Measurements from ENCODE around the gene ALG13.
"Not testable (repeated sequence)": the region's sequence is repeated elsewhere in the genome, so short reads cannot be mapped to it uniquely, and the experiment has no call there.

ALG13 gene

GRCh38 chrX:111680988-111681779 is at the start of gene ALG13:
Gene ALG13 (plus strand): TSS chrX:111681170. CDS start chrX:111681219, 49 bp downstream.
- DNase-seq: peak; percentile 91

- DNase-seq: peak; percentile 1
These were observed 45.9 kb upstream of the ALG13 start for GRCh38 chrX:111634823-111635729.

GRCh38 chrX:111641969-111642368 is 39.0 kb upstream of the ALG13 start:
- no peak for DNase-seq

DNA sequence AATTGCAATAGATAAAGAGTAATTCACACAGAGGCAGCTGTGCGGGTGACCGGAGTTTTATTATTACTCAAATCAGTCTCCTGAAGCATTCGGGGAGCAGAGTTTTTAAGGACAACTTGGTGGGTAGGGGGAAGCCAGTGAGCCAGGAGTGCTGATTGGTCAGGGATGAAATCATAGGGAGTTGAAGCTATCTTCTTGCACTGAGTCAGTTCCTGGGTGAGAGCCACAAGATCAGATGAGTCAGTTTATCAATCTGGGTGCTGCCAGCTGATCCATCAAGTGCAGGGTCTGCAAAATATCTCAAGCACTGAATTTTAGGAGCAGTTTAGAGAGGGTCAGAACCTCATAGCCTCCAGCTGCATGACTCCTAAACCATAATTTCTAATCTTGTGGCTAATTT is 35.8 kb upstream of the ALG13 start:
- DNase-seq: not testable (repeated sequence)

- DNase-seq: no peak
These were observed 35.4 kb upstream of the ALG13 start for GRCh38 chrX:111645607-111646006.

DNA sequence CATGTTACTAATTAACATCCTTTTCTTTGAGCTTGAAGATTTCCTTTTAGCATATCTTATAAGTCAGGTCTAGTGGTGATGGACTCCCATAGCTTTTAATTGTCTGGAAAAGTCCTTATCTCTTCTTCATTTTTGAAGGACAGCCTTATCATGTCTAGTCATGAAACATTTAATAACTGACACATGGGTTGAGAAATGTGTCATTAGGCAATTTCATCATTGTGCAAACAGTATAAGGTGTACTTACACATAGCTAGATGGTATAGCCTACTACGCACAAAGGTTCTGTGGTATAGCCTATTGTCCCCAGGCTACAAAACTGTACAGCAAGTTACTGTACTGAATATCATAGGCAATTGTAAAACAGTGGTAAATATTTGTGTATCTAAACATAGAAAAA is 34.5 kb upstream of the ALG13 start:
- no peak for DNase-seq

DNA sequence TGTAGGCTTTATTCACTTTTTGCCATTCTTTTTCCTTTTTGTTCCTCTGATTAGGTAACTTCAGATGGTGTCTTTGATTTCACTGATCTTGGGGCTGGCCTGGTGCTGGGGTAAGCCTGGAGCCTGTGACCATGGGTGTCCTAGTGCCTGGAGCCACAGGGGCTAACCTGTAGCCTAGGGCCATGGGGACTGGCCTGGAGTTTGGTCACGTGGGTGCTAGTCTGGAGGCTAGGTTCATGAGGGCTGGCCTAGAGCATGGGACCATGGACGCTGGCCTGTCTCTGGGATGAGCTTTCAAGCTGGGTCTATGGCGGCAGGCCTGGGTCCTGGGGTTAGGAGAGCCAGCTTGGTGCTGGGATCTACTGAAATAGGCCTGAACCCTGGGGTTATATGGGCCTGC is 32.2 kb upstream of the ALG13 start:
- no peak for DNase-seq

DNA sequence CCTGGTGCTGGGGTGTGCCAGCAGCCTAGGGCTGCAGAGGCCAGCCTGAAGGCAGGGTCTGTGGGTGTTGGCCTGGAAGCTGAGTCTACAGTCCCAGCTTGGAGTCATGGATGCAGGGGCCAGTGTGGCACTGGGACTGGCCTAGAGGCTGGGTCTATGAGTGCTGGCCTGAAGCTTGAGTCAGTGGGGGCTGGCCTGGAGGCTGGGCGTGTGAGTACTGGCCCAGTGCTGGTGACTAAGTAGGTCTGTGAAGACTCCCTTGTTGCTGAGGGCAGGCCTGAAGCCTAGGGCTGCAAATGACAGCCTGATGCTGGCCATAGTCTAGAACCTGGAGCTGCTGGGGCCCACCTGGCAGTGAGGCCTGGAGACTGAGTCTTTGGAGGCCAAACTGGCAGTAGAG is 31.3 kb upstream of the ALG13 start:
- no peak for DNase-seq

DNA sequence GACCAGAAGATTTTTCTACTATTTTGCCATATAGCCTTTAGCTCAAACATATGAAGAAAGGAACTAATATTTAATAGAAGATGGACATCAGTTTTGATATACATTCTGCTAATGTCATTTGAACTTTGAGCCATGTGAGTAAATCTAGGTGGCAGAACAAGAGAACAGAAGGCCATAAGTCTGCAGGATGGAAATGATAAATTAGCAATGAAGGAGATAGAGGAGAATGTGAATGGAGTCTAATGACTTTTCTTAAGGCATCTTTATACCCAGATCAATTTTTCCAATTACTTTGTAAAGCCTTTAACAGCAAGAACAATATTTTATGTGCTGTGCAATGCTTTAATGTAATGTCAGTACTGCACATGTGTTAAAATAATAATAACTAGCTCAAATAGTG is 30.1 kb upstream of the ALG13 start:
- no peak for DNase-seq

DNA sequence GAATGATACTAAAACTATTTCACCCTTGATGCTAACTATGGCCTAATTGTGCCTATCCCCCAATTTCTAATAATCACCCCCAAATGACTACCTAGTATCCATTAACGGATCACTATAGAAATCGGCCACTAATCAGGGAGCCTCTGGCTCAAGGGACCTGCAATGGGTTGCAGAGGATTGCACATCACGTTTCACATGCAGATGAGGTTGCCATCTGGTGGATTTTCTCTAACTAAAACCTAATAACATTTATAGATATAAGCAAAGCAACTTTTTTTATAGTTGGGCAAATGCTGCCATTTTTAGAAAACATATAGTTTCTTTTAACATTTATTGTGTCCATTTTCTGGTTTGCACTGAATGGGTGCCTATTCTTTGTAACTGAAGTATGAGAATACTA is 28.3 kb upstream of the ALG13 start:
- no peak for DNase-seq

GRCh38 chrX:111661241-111661640 is 19.7 kb upstream of the ALG13 start:
- no peak for DNase-seq

DNA sequence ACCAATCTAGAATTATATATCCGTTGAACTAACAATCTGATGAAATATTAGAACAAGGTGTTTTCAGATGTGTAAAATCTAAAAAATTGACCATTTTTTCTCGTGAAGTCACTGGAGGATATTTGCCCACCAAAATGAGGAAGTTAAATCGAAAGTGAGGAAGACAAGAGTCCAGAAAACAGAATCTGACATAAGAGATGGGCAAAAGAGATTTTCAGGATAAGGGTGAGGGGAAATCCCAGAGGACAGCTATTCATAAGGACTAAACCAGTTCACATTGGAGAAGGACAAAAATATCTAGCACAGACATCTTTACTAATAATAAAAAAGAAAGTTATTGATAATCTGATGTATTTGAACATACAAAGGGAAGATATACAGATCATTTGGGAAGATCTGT is 18.7 kb upstream of the ALG13 start:
- DNase-seq: no peak

DNA sequence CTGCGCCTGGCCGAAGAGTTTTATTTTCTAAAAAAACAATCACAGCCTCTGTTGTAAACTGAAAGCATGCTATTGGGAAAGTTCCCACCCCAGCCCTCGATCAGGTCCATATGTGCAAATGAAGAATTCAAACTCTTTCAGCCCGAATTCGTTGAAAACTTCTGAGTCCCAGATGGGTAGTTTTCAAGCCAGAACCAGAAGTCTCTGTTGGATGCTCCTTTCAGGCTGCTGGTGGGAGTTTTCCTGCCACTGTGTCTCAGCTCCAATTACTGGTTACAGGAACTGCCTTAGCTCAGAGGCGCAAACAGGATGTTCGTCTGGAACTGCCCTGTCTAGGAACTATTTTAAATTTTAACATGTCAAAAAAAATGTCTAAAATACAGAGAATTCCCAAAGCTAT is 9.3 kb upstream of the ALG13 start:
- no peak for DNase-seq

- DNase-seq: no peak
These were observed 6.3 kb downstream of the ALG13 start for GRCh38 chrX:111687305-111687704.

GRCh38 chrX:111695297-111695880 is 14.4 kb downstream of the ALG13 start:
- DNase-seq: no peak

GRCh38 chrX:111719426-111720210 is 38.6 kb downstream of the ALG13 start:
- DNase-seq: no peak

DNA sequence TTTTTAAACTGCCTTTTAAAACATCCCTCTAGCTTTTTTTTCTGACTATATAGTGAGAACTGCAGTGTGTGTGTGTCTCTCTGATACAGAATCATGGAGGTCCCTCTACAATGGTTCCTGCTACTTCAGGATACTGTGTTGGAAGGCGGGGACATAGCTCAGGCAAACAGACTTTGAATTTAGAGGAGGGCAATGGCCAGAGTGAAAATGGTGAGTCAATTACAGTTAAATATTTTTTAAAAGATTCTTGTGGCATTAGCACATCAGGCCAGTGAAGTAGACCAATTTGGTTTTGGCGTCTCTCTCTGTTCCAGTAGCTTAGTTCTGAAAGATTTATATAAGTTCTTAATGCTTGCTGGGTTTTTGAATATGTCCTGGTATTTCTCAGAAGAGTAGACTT is 47.1 kb downstream of the ALG13 start:
- DNase-seq: no peak

DNA sequence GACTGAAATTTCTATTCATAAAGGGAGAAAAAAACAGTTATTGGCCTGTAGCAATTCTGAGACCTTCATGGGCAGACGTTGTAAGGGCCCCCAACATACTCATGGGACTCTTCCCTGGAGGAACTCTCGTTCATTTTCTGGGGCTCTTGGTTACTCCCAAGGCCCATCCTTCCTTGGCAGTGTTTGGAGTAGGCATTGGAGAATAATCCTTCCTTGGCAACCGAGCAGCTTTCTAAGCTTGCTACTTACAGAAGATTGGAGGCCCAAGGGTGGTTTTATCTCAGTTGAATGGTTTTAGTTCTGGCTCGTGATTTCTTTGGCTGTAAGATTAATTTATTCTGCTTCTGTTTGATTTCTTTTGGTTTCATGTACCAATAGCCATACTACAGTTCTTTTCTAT is 50.4 kb downstream of the ALG13 start:
- no peak for DNase-seq

GRCh38 chrX:111736571-111736970 is 55.6 kb downstream of the ALG13 start:
- DNase-seq: no peak

GRCh38 chrX:111742018-111742417 is 61.0 kb downstream of the ALG13 start:
- no peak for DNase-seq

DNA sequence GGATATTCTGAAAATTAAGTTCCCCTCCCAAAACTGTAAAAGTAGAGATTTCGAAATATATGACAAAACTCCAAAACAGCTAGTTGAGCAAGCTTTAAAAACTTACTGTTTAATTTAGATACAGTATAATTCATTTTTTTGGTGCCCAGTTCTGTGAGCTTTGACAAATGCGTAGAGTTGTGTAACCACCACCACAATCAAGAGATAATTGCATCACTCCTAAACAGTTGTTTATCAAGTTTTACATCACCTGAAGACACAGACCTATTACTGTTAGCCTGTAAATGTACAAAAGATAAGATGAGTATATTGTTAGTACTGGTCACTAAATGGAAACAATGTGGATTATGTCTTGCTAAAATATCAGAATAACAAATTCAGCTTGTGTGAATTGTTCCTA is 62.3 kb downstream of the ALG13 start:
- DNase-seq: no peak

DNA sequence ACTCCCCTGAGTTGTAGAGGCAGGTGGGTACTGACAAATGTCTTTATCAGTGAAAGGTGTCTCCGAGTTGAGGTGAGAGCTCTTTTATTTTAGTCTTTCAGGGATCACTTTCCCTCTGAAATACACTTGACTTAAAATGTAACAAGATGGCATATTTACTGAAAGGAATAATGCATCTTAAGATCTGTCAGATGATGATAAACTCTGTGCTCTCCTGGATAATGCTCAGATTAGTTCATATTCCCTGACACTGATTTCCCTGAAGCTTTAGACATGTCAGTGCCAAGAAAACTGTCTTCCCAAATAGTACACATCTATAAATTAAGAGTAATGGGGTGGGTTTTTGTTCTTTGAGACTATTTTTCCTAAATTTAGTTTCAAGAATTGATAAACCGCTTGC is 75.5 kb downstream of the ALG13 start:
- no peak for DNase-seq

DNA sequence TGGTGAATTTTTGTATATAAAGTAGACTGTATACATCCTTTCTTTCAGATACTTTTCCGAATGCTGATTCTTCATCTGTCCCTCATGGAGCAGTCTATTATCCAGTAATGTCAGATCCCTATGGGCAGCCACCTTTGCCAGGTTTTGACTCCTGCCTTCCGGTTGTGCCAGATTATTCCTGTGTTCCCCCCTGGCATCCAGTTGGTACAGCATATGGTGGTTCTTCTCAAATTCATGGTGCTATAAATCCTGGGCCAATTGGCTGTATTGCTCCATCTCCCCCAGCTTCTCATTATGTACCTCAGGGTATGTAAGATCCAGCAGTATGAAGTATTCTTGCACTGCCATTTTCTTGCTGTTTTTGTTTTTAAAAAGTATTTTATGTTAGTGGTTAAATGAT is 78.7 kb downstream of the ALG13 start:
- DNase-seq: no peak
